Measurements from ENCODE around the gene AHRR. TPM values are rescaled to one million over a fixed set of nuclear protein-coding genes. Genes with fewer than 3 reads are reported as not detected.
A peak's percentile ranks its signal among the peaks of the same experiment; 100 is the strongest.

AHRR gene
- total RNA-seq, 1 experiment from 2014 or later, result 1.3 TPM

DNA sequence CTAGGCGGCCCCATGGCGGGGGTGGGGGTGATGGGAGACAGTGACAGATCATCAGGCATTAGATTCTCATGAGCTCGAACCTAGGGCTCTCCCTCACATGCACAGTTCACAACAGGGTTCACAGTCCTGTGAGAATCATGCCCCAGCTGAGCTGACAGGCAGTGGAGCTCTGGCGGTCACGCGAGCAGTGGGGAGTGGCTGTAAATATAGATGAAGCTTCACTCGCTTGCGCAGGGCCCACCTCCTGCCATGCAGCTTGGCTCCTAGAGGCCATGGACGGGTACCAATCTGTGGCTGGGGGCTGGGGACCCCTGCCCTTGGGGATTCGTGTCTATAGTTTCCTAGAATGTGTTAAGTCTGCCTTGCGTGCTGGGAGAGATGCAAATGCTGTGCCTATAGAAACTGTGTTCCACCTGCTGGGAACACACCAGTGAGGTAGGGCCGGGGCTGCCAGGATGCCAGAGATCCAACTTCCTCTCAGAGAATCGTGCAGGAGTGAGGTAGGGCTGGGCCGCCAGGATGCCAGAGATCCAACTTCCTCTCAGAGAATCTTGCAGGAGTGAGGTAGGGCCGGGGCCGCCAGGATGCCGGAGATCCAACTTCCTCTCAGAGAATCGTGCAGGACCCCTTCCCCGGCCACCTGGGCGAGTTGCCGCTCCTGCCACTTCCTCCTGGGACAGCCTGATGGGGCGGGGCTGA is 107.4 kb downstream of the AHRR start:
- H3K9me3 Mint-ChIP-seq (ENCODE audit: low read depth, unreplicated experiment), result peaks cover 7% of the 10 kb centered on the region
- TF ChIP-seq, protein P1, sequence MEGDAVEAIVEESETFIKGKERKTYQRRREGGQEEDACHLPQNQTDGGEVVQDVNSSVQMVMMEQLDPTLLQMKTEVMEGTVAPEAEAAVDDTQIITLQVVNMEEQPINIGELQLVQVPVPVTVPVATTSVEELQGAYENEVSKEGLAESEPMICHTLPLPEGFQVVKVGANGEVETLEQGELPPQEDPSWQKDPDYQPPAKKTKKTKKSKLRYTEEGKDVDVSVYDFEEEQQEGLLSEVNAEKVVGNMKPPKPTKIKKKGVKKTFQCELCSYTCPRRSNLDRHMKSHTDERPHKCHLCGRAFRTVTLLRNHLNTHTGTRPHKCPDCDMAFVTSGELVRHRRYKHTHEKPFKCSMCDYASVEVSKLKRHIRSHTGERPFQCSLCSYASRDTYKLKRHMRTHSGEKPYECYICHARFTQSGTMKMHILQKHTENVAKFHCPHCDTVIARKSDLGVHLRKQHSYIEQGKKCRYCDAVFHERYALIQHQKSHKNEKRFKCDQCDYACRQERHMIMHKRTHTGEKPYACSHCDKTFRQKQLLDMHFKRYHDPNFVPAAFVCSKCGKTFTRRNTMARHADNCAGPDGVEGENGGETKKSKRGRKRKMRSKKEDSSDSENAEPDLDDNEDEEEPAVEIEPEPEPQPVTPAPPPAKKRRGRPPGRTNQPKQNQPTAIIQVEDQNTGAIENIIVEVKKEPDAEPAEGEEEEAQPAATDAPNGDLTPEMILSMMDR (IDR thresholded peaks at IDR 0.05; ENCODE audit: unreplicated experiment), result no peak
- CTCF ChIA-PET, result no interaction called here
- H3K27me3 Mint-ChIP-seq (ENCODE audit: unreplicated experiment), result peaks cover 17% of the 10 kb centered on the region
- no peak overlapping the region for H3K27ac Mint-ChIP-seq (ENCODE audit: unreplicated experiment)
- BruUV-seq (replicated peaks), result no TSS peak
- peaks cover 12% of the 10 kb centered on the region for H3K4me1 Mint-ChIP-seq (ENCODE audit: low read depth, unreplicated experiment)
- H3K4me3 Mint-ChIP-seq (ENCODE audit: low read depth, unreplicated experiment), result no peak overlapping the region
- intact Hi-C loops (cut with micrococcal nuclease; ENCODE audit: unreplicated experiment), result no loop called here
- H3K36me3 Mint-ChIP-seq (ENCODE audit: insufficient read depth, unreplicated experiment), result no peaks in the 10 kb centered on the region
- no peak for DNase-seq

DNA sequence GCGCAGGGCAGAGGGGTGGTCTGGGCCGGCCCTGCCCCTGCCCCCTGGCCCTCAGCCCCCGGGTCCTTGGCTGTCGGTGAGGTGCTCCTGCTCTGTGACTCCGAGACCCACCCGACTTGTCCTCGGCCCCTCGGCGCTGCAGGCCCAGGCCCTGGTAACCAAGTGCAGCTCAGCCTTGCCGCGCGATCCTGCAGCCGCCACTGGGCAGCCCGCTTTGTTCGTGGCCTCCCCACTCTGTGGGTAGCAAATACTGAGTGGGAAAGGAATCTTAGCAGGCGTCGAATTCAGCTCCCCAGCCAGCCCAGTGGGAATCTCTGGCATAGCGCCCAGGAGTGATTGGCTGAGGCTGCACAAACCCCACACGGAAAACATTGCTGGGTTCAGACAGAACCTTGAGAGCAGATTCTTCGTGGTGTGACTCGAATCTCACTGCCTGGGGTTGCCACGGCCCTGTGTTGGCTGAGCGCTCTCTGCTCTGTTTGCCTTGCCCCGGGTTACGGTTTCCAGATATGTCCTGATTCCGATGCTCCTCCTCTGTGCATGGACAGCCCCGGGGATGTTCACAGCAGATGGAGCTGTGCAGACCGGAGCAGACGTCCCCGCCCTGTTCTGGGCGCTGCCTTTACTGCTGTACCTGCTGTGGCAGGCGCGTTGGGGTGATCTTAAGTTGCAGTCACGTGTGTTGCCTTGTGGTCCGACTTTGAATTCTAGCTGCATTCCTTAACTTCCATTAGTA is 108.1 kb downstream of the AHRR start:
- DNase-seq, result no peak

DNA sequence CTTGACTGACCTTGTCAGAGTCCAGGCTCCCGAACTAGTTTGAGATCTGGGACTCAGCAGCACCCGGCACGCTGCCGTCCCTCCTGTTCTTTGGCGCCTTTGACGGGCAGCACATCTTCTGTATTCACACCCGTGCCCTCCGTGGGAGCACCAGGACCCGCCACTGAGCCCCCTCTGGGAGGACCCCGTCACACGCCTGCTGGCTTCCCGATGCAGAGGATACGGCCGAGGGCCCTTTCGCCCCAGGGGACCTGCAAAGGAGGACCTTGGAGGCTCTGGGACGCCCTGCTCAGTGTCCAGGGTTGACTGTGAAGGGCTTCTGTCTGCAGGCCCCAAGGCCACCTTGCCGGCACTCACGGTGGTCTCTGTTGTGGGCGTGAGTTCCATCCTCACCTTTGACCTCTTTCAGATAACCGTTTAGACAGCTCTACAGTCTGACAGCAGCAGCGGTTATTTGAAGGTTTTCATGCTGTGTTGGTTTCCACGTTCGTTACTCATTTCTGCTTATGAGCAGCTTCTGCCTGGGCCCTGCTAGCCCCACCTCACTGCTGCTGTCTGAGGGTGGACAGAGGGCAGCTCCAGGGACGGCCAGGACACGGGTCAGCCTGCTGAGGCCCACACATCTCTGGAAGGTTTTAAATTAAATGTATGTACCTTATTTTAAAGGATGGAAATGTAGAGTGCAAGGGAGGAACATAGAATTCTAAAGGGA is 108.9 kb downstream of the AHRR start:
- H3K27me3 Mint-ChIP-seq (ENCODE audit: unreplicated experiment), result peaks cover 17% of the 10 kb centered on the region
- DNase-seq, result no peak
- CTCF ChIA-PET, result interaction anchor here (1.0 to 1.1 kb wide), 2 partner anchors 109 to 114 kb away, joined by 5 to 13 read pairs; partner anchors contain the start of gene AHRR
- no peaks in the 10 kb centered on the region for H3K36me3 Mint-ChIP-seq (ENCODE audit: insufficient read depth, unreplicated experiment)
- TF ChIP-seq, protein P1 (IDR thresholded peaks at IDR 0.05; ENCODE audit: unreplicated experiment), result no peak
- BruUV-seq (replicated peaks), result no TSS peak
- peaks cover 7% of the 10 kb centered on the region for H3K9me3 Mint-ChIP-seq (ENCODE audit: low read depth, unreplicated experiment)
- peaks cover 12% of the 10 kb centered on the region for H3K4me1 Mint-ChIP-seq (ENCODE audit: low read depth, unreplicated experiment)
- intact Hi-C loops (cut with micrococcal nuclease; ENCODE audit: unreplicated experiment), result no loop called here
- no peak overlapping the region for H3K27ac Mint-ChIP-seq (ENCODE audit: unreplicated experiment)
- H3K4me3 Mint-ChIP-seq (ENCODE audit: low read depth, unreplicated experiment), result no peak overlapping the region

More for the DNA sequence above, 108.1 kb downstream of the AHRR start:
- H3K4me1 Mint-ChIP-seq (ENCODE audit: low read depth, unreplicated experiment), result peaks cover 12% of the 10 kb centered on the region
- no peaks in the 10 kb centered on the region for H3K36me3 Mint-ChIP-seq (ENCODE audit: insufficient read depth, unreplicated experiment)
- intact Hi-C loops (cut with micrococcal nuclease; ENCODE audit: unreplicated experiment), result no loop called here
- H3K9me3 Mint-ChIP-seq (ENCODE audit: low read depth, unreplicated experiment), result peaks cover 7% of the 10 kb centered on the region
- H3K4me3 Mint-ChIP-seq (ENCODE audit: low read depth, unreplicated experiment), result no peak overlapping the region
- BruUV-seq (replicated peaks), result no TSS peak
- H3K27me3 Mint-ChIP-seq (ENCODE audit: unreplicated experiment), result peaks cover 17% of the 10 kb centered on the region
- H3K27ac Mint-ChIP-seq (ENCODE audit: unreplicated experiment), result no peak overlapping the region
- TF ChIP-seq, protein P1 (IDR thresholded peaks at IDR 0.05; ENCODE audit: unreplicated experiment), result no peak
- CTCF ChIA-PET, result no interaction called here

DNA sequence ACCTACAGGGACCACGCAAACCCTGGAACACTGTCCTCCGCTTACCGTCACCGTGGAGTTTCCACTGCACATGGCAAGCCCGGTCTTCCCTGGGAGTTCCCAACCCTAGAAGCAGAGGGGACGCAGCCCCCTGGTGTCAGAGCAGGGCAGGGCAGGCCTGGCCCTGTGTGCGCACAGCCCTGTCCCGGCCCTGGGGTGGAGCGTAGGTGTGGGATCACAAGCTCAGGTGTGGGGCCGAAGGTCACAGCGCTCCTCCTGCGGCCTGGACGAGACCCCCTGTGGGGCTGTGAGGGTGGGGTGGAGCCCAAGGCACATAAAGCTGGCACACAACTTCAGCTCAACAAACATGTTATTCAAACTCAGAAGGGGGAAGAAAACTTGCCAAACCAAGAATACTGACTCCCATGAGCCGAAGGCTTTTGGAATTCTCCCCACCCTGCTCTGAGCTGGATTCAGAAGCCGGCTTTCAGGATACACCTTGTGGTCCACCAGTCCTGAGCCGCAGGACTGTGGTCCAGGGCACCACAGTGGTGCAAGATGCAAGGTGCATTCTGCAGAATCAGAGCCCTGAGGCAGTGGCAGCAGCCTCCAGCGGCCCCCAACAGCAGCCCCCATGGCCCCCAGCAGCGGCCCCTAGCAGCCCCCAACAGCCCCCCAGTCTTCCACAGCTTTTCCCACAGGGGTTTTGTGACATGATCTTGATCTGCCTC is 109.6 kb downstream of the AHRR start:
- peak; percentile 81 for DNase-seq
- Mint-ChIP-seq H3K4me1 (ENCODE audit: low read depth, unreplicated experiment) (peaks cover 12% of the 10 kb centered on the region), H3K4me3 (ENCODE audit: low read depth, unreplicated experiment) (no peak overlapping the region), H3K9me3 (ENCODE audit: low read depth, unreplicated experiment) (peaks cover 5% of the 10 kb centered on the region), H3K36me3 (ENCODE audit: insufficient read depth, unreplicated experiment) (no peaks in the 10 kb centered on the region), H3K27me3 (ENCODE audit: unreplicated experiment) (peaks cover 9% of the 10 kb centered on the region), H3K27ac (ENCODE audit: unreplicated experiment) (no peak overlapping the region)
- intact Hi-C loops (cut with micrococcal nuclease; ENCODE audit: unreplicated experiment), result no loop called here
- CTCF ChIA-PET, result interaction anchor here (0.6 to 1.1 kb wide), 5 partner anchors 78 to 114 kb away, joined by 3 to 13 read pairs (median 4); partner anchors contain the start of gene AHRR
- TF ChIP-seq, protein P1 (IDR thresholded peaks at IDR 0.05; ENCODE audit: unreplicated experiment), result peak; percentile 71
- BruUV-seq (replicated peaks), result no TSS peak

Measured in Calu3 (cell line).